Measurements from ENCODE around the gene GNAQ.

GNAQ gene

DNA sequence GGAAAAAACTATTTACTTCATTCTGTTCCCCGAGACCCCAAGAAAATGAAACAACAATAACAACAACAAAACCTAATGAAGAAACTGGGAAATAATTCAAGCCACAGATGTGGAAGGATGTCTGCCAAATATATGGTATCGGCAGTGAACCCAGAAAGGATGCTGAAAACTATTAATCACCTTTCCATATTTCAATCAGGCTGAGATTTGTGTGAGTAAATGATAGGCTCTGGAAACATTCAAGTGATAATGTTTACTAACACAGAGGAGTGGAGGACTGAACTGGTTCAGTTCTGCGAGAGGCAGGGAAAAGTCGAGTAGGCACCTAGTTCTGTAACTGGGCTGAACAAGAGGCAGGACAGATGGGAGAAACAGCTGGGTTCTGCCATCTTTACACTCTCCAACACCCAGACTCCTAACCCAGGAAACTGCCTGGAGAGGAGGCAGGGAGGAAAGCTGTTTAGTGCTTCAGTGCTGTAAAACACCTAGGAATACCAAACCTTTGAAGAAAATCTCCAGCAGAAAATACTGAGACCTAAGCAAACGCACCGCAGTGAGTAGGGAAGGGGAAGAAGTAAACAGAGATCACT is 286.7 kb downstream of the GNAQ start:
- Mint-ChIP-seq H3K4me1 (peaks cover 22% of the 10 kb centered on the region), H3K4me3 (no peak overlapping the region), H3K27ac (peak overlapping the region; percentile 89), H3K36me3 (ENCODE audit: low read depth) (peaks cover 28% of the 10 kb centered on the region), H3K9me3 (peaks cover 13% of the 10 kb centered on the region), H3K27me3 (ENCODE audit: low read depth, poor library complexity) (peaks cover 3% of the 10 kb centered on the region)
- TF ChIP-seq, protein P1, sequence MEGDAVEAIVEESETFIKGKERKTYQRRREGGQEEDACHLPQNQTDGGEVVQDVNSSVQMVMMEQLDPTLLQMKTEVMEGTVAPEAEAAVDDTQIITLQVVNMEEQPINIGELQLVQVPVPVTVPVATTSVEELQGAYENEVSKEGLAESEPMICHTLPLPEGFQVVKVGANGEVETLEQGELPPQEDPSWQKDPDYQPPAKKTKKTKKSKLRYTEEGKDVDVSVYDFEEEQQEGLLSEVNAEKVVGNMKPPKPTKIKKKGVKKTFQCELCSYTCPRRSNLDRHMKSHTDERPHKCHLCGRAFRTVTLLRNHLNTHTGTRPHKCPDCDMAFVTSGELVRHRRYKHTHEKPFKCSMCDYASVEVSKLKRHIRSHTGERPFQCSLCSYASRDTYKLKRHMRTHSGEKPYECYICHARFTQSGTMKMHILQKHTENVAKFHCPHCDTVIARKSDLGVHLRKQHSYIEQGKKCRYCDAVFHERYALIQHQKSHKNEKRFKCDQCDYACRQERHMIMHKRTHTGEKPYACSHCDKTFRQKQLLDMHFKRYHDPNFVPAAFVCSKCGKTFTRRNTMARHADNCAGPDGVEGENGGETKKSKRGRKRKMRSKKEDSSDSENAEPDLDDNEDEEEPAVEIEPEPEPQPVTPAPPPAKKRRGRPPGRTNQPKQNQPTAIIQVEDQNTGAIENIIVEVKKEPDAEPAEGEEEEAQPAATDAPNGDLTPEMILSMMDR (IDR thresholded peaks at IDR 0.05) = no peak
- DNase-seq = no peak

DNA sequence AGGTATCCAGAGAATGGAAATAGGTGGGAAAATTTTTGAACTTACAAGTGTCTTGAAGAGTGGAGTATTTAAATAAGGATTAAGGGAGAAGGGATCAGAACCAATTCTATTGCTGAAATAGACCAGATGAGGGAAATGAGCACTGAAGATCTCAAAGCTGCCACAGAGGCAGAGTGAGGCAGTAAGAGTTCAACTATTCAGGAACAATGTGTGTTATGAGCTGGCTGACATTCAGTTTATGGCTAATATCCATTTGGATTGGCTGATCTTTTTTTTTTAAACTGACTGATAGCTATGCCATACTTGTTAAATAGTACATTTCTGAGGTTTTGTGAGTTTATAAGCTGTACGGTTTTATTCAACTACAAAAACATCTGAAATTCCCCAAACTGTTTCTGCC is 288.2 kb downstream of the GNAQ start:
- Mint-ChIP-seq H3K36me3 (ENCODE audit: low read depth) (peaks cover 28% of the 10 kb centered on the region), H3K4me3 (no peak overlapping the region), H3K27ac (peak overlapping the region; percentile 33)

DNA sequence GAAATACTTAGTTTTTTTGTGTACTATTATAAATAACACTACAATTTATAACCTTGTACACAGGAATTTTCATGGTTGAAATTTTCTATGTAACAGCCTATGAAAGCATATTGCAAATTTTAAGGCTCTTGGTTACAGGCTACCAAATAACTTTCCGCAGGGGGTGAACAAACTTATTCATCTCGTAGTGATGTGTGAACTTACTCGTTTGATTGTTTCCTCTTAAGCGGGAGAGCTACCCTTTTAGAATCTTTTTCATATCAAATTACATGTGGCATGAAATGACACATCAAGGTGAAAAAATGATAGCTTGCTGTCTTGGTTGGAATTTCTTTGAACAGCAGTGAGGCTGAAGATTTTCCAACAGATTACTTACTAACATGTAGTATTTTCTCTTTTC is 292.7 kb downstream of the GNAQ start:
- Mint-ChIP-seq H3K9me3 (no peaks in the 10 kb centered on the region), H3K4me3 (no peak overlapping the region), H3K27ac (no peak overlapping the region), H3K4me1 (peaks cover 33% of the 10 kb centered on the region), H3K36me3 (ENCODE audit: low read depth) (peaks cover 5% of the 10 kb centered on the region), H3K27me3 (ENCODE audit: low read depth, poor library complexity) (no peaks in the 10 kb centered on the region)
- DNase-seq = no peak
- TF ChIP-seq, protein P1 (IDR thresholded peaks at IDR 0.05) = no peak

More for the DNA sequence above, 288.2 kb downstream of the GNAQ start:
- Mint-ChIP-seq H3K9me3 (peaks cover 13% of the 10 kb centered on the region), H3K27me3 (ENCODE audit: low read depth, poor library complexity) (no peaks in the 10 kb centered on the region), H3K4me1 (peaks cover 31% of the 10 kb centered on the region)
- no peak for DNase-seq
- TF ChIP-seq, protein P1 (IDR thresholded peaks at IDR 0.05) = no peak

DNA sequence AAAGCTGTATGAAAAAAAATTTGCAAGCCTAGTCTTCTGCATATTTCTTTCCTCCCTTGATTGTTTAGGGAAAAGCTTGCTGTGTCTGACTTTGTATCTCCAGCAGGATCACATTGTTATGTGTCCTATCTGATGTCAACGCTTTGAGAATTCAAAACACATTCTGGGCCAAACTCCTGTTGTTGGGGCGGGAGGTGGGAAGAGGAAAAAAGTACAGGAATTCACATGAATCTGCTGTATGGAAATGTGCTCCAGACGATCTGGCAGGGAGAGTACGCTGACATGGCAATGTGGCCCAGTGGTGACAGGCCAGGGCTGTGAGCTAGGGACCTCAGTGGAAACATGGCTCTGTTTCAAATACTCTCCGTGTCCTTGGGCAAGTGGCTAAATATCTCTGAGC is 296.1 kb downstream of the GNAQ start:
- no peak overlapping the region for H3K27ac Mint-ChIP-seq
- H3K36me3 Mint-ChIP-seq (ENCODE audit: low read depth) = peaks cover 12% of the 10 kb centered on the region
- no peak overlapping the region for H3K4me3 Mint-ChIP-seq
- TF ChIP-seq, protein P1 (IDR thresholded peaks at IDR 0.05) = no peak
- peaks cover 34% of the 10 kb centered on the region for H3K4me1 Mint-ChIP-seq
- no peaks in the 10 kb centered on the region for H3K9me3 Mint-ChIP-seq
- no peak for DNase-seq
- no peaks in the 10 kb centered on the region for H3K27me3 Mint-ChIP-seq (ENCODE audit: low read depth, poor library complexity)

DNA sequence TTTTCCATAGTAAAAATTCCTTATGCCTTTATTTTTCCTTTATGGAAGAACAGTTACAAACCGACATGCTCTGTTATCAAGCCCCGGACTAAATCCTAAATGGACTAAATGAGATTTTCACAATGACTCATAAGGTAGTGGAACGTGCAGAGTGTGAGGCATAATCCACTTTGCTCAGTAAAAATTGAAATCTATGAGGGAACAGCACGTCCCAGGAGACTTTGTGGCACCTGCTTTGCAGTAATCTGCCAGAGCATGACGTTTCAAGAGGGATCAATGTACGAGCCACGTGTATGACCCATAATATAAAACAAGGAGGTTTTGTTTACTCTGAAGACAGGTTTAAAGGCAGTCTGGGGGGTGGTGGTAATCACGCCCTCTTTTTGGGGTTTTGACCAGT is 299.7 kb downstream of the GNAQ start:
- H3K36me3 Mint-ChIP-seq (ENCODE audit: low read depth) = peaks cover 37% of the 10 kb centered on the region
- TF ChIP-seq, protein P1 (IDR thresholded peaks at IDR 0.05) = no peak
- no peaks in the 10 kb centered on the region for H3K27me3 Mint-ChIP-seq (ENCODE audit: low read depth, poor library complexity)
- no peak overlapping the region for H3K27ac Mint-ChIP-seq
- no peak overlapping the region for H3K4me3 Mint-ChIP-seq
- peaks cover 17% of the 10 kb centered on the region for H3K4me1 Mint-ChIP-seq
- no peak for DNase-seq
- no peaks in the 10 kb centered on the region for H3K9me3 Mint-ChIP-seq

DNA sequence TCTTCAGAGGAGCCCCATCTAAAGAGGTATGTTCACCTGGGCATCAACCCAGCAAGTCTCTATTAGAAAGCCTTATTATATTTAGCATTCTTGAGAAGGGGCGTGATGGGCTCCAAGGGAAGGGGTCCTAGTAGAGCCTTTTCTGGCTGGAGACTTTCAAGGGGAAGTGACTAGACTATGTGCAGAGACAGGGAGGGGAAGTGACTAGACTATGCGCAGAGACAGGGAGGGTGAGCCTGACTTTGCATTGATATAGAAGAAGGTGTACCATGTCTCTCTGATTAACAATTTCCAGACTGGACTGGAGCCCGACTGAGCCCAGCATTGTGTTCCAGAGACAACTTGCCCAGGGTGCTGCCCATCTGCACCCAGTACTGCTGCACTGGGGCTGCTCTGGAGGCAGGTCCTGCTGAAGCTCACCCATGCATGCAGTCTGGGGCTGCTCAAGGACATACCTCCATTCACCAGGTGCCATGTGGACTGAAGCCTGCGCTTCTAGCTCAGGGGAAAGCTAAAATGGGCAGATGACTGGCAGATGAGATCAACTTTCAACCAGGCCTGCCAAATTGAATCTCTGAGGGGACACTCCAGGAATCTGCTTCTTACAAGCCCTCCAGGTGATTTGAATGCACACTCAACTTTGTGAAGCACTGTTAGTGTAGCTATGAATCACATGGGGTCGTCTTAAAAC is 300.5 kb downstream of the GNAQ start:
- H3K9me3 Mint-ChIP-seq = no peaks in the 10 kb centered on the region
- DNase-seq = no peak
- H3K4me3 Mint-ChIP-seq = no peak overlapping the region
- H3K36me3 Mint-ChIP-seq (ENCODE audit: low read depth) = peaks cover 45% of the 10 kb centered on the region
- H3K4me1 Mint-ChIP-seq = peaks cover 9% of the 10 kb centered on the region
- TF ChIP-seq, protein P1 (IDR thresholded peaks at IDR 0.05) = no peak
- peak overlapping the region; percentile 33 for H3K27ac Mint-ChIP-seq
- H3K27me3 Mint-ChIP-seq (ENCODE audit: low read depth, poor library complexity) = no peaks in the 10 kb centered on the region
